ENCODE data around the gene RHBDL2. TPM values are rescaled to one million over a fixed set of nuclear protein-coding genes. Genes with fewer than 3 reads are reported as not detected.
A peak's percentile ranks its signal among the peaks of the same experiment; 100 is the strongest.
"Not testable (repeated sequence)": the region's sequence is repeated elsewhere in the genome, so short reads cannot be mapped to it uniquely, and the experiment has no call there.

The RHBDL2 gene
- total and polyA plus RNA-seq, 2 of the 13 experiments (the other 11 are each of a cell fraction or from before 2014, with no cell fraction given), result 3.3 to 5.4 TPM

- Histone ChIP-seq H3K27ac (ENCODE audit: extremely low read length, insufficient read depth, low read length) (peak overlapping the region; percentile 80), H3K27me3 (ENCODE audit: control insufficient read depth in 1 of 2, insufficient read depth in 2 of 2, low read length in 2 of 2) (no peaks in the 10 kb centered on the region; a peak in 1 of 5 replicates), H3K4me1 (ENCODE audit: insufficient read depth, low read length) (peaks cover 74% of the 10 kb centered on the region), H3K4me2 (ENCODE audit: low read depth, low read length) (peak overlapping the region; percentile 75), H4K20me1 (ENCODE audit: insufficient read depth, low read length) (peaks cover 23% of the 10 kb centered on the region), H3K4me3 (replicated peaks in 1 of 3; ENCODE audit: insufficient read depth in 1 of 3, low read depth in 2 of 3, low read length in 3 of 3) (peak overlapping the region; percentile 64 to 83 (median 75); a peak in 4 of 6 replicates), H3K9me3 (ENCODE audit: low read length) (no peaks in the 10 kb centered on the region), H3K79me2 (ENCODE audit: insufficient read depth, low read length) (peaks cover 38% of the 10 kb centered on the region), H3K36me3 (replicated peaks in 1 of 2; ENCODE audit: control insufficient read depth in 1 of 2, insufficient read depth in 2 of 2, low read length in 2 of 2) (peaks cover 0 to 10% of the 10 kb centered on the region in 2 experiments; a peak in 2 of 5 replicates), H2AFZ (ENCODE audit: low read length) (no peak overlapping the region), H3K9ac (ENCODE audit: insufficient read depth, low read depth, low read length) (peak overlapping the region; percentile 77)
- in situ Hi-C loops (cut with HindIII; ENCODE audit: extremely low pct_ligation_motif_present, low pct_unique_long_range_greater_than_20kb), result no loop called here
- no peak for DNase-seq (ENCODE audit: low spot score)
- intact Hi-C loops (cut with micrococcal nuclease; ENCODE audit: unreplicated experiment), result loop anchor here (5.0 kb wide), 2 partner anchors 37 to 118 kb away; partner anchors contain the start of genes MYCBP and NDUFS5
- ATAC-seq, result no peak
- TSS peak; percentile 61 for BruUV-seq (replicated peaks)
- no peak for FAIRE-seq
- TF ChIP-seq CREB1 (IDR thresholded peaks at IDR 0.05) (no peak), CREB1 (CRISPR knock-in tag; IDR thresholded peaks at IDR 0.05) (peak; percentile 28; the same call in 1 of the 2 replicates), FOXK2 (IDR thresholded peaks at IDR 0.05) (no peak)
- 42% methylated on average over 2 of the region's 2 CpGs for WGBS (ENCODE audit: low lambda C conversion rate)
- ChIA-PET POLR2A (interaction anchor here (0.8 to 1.5 kb wide), 7 partner anchors 8 to 169 kb away, joined by 3 to 4 read pairs (median 4); partner anchors contain the start of genes NDUFS5 and RRAGC), CTCF (ENCODE audit: low intra/inter-chr PET ratio, low total read pairs) (no interaction called here)
Measured at GRCh38 chr1:38989979-38990378, 48.3 kb upstream of the RHBDL2 start.

DNA sequence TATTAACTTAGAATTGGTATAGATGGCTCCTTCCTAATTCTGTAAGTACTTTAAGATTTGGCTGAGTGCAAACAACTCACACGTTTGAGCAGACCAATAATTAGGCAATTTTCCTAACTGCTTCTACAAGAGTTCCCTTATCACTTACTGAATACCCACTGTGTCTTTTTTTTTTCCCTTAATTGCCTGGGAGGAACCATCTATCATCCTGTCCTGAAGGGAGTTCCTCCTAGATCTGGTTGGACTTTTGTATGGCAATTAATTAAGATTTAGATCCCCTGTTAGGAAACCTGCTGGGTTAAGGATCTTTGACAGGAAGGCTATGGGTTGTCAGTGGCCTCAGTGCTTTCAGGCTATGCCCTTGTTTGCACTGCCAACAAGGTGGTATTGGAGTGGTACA is 37.8 kb upstream of the RHBDL2 start:
- DNase-seq (ENCODE audit: low spot score); H3K27ac ChIP-seq (ENCODE audit: extremely low read length, insufficient read depth, low read length); FAIRE-seq; H3K27me3 ChIP-seq (ENCODE audit: control insufficient read depth in 1 of 2, insufficient read depth in 2 of 2, low read length in 2 of 2); H3K36me3 ChIP-seq (replicated peaks in 1 of 2; ENCODE audit: control insufficient read depth in 1 of 2, insufficient read depth in 2 of 2, low read length in 2 of 2); H3K9ac ChIP-seq (ENCODE audit: insufficient read depth, low read depth, low read length); ATAC-seq; H3K4me3 ChIP-seq (replicated peaks in 1 of 3; ENCODE audit: insufficient read depth in 1 of 3, low read depth in 2 of 3, low read length in 3 of 3); H3K79me2 ChIP-seq (ENCODE audit: insufficient read depth, low read length); H2AFZ ChIP-seq (ENCODE audit: low read length); POLR2A ChIA-PET; BruUV-seq (replicated peaks); CTCF ChIA-PET (ENCODE audit: low intra/inter-chr PET ratio, low total read pairs); in situ Hi-C loops (cut with HindIII; ENCODE audit: extremely low pct_ligation_motif_present, low pct_unique_long_range_greater_than_20kb); H3K4me1 ChIP-seq (ENCODE audit: insufficient read depth, low read length); intact Hi-C loops (cut with micrococcal nuclease; ENCODE audit: unreplicated experiment); H3K4me2 ChIP-seq (ENCODE audit: low read depth, low read length); H4K20me1 ChIP-seq (ENCODE audit: insufficient read depth, low read length): not testable (repeated sequence)
- peaks cover 12% of the 10 kb centered on the region for H3K9me3 ChIP-seq (ENCODE audit: low read length)
- 90% methylated on average over 1 of the region's 1 CpG for WGBS (ENCODE audit: low lambda C conversion rate)
